HG03280 (cell line): ENCODE data around the gene KPNB1.

Experiments used
- ATAC-seq: cut with Tn5 transposase; IDR thresholded peaks from one replicate; pipeline ENCODE4 v1.9.1; 2021; ENCODE audit warnings: mild to moderate bottlenecking, moderate library complexity; ENCODE audit not compliant: unreplicated experiment

The KPNB1 gene

GRCh38 chr17:47711366-47712099, 61.8 kb downstream of the KPNB1 start:
- no peak for ATAC-seq

- ATAC-seq: no peak
These were observed 62.8 kb downstream of the KPNB1 start for GRCh38 chr17:47712330-47713023.

DNA sequence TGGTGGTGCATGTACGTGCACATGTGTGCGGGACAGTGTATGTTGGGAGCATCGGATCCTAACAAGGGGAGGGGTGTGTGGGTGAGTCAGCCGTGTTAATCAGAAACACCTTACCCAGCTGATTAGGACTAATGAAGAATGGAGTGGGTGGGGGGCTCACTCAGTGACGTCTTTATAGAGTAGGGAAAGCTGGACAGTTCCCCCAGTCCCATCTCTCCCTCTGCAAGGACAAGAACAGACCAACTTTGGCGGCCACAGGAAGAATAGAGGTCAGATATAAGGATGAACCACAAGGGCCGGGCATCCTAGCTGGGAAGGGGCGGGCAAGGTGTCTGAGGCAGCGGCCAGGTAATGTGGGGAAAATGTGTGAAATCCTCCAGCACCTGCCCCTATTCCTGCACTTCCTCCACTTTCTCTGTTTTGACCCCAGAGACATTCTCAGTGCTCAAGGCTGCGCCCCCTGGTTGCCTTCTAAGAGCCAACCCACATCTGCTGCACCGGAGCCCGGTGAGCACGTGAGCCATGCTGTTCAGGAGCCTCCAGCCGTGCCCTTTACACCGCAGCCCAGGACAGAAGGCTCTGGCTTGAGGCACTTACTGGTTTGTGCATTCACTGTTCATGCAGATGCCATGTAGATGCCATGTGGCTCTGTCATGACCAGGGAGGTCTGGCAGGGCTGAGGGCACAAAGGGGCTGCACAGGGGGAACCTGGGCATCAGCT, 64.4 kb downstream of the KPNB1 start:
- no peak for ATAC-seq

- no peak for ATAC-seq
These were observed 65.2 kb downstream of the KPNB1 start for GRCh38 chr17:47714773-47715396.

DNA sequence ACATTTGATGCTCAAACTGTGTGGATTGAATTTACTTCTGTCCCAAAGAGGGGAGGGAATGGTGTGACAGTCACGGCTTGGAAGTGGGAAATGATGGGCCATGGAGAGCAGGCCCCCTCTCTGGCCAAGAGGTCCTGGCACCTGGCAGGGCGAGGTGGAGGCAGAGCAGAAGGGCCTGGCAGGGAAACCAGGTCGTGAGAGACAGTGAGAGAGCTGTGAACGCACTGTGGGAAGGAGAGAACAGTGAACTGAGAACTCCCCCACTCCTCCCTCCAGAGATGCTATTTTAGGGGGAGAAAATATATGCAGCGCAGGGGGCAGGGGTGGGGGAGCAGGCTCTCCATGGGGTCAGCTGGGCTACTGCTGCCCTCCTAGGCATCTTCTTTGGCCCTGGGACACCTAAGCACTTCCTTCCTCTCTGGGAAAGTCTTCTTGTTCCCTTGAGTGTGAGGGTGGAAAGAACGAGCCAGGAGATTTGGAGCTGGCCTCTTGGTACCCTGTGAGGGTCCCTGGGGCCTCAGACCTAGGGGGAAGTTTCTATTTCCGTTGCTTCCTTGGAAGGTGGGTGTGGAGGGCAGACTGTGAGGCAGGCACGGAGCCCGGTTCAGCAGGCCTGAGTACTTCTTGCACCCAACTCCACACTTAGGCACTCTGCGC, 66.1 kb downstream of the KPNB1 start:
- no peak for ATAC-seq

DNA sequence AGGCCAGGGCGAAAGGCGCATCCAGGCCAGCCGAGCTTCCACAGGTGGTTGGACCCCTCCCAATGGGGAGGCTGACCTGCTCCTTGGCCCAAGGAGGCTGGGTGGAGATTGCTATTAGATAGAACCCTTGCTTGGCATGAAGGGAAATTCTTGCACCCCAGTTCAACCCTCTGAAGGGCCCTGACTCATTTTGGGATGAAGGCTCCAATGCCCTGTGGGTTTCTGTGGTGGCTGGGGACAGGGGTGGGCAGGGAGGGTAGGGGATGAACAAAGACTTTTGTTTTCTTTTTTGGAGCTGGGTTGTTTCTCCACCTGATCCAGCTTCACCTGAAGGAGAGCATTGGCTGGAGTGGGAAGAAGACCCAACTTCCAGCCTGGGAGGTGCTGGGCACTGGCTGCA, 66.7 kb downstream of the KPNB1 start:
- ATAC-seq: no peak

DNA sequence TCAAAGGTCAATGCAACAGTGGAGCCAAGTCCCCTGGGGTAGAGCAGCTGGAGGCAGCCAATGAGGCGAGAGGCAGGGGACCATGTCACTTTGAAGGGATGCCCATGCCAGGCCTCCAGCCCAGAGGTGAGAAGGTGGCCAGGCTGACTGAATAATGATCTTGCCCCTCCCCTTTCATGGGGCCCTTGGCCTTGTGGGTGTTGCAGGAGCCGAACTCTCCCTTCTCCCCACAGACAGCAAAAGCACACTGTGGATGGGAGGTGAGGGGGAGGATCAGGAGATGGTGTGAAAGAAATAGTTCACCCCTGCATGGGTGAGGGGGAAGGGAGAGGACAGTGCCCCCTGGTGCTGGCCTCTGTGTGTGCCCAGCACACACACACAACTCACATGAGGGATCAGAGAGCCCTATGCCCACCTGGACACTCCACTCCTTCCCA, 67.6 kb downstream of the KPNB1 start:
- no peak for ATAC-seq

- no peak for ATAC-seq
These were observed 68.4 kb downstream of the KPNB1 start for GRCh38 chr17:47717979-47718621.

DNA sequence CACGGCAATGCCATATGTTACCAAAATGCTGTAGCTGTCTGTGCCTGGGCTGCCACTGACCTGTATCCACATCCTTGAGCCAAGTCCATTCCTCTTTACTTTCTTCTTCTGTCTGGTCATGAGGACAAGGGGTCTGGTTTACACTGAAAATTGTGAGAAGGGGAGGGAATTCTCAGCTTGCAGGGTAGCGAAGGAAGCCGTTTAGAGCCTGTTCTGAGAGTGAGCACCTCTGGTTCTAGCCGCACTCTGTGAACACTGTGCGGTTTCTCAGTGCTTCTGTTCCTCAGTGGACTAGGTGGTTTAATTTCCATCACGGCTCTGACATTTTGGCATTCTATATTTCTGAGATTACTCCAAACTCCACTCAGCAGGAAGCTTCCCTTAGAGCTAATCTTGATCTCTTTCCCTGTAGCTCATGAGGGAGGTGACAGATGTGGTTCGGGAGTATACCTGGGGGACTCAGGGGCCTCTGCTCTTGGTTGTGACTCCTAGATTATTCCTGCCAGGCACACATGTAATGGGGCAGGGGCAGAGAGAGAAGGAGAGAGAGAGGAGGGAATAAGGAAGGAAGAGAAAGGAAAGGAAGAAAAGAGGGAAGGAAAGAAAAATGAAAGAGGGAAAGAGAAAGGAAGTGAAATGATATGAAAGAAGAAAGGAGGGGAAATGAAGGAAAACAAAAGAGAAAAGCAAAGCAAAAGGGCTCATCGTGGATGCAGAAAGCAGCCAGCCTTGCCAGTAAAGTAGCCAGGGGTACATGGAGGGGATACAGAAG, 69.1 kb downstream of the KPNB1 start:
- no peak for ATAC-seq

- no peak for ATAC-seq
These were observed 69.9 kb downstream of the KPNB1 start for GRCh38 chr17:47719411-47720152.

DNA sequence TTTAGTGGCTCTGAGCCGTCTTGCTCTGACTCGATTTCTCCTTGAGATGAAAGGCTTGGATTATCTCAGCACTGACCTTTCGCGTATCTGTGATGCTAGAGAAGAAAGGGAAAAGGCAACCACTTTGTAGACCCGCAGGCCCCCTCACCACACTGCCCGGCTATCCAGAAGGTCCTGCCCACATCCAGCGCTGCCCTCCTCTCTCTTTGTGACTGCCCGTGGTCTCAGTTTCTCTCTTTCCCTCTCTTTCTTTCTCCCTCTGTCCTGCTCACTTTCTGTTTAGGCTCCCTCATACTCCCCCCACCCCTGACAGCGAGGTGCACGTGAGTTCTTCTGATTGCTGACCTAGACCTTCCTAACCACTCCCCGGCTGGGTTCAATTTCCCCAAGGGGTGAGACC, 70.5 kb downstream of the KPNB1 start:
- ATAC-seq: no peak

GRCh38 chr17:47720754-47721533, 71.2 kb downstream of the KPNB1 start:
- no peak for ATAC-seq

DNA sequence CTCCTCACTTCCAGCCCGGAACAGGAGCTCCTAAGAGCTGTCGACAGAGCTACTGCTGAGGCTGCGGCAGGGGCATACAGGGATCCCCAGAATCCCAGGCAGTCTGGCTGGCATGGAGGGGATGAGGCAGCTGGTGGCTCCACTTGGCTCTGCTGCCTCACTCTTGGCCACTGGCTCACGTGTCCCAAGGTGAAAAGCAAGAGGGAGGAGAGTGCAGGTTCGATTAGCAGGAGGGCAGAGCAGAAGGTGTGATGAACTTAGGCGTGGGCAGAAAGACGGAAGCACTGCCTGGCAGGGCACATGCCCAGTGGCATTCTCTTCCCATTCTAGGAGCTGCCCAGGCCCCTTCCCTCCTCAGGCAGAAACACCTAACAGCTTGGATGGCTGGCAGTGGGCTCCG, 72.0 kb downstream of the KPNB1 start:
- no peak for ATAC-seq

DNA sequence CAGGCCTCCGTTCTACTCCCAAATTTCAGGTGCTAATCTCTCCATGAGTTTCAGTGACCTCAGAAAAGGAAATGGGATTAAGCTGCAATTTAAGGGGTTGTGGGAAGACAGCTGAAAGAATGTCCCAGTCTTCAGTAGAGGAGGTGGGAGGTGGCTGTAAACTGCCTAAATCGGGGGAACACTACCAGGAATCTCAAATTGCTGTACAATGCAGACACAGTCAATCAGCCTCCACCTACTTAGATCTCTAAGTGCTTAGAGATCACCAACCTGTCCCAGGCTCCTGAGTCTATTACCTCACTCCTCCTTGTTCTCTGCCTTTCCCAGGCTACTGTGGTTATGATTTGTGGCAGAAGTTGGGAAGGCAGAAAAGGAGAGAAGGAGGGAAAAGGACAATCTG, 75.0 kb downstream of the KPNB1 start:
- no peak for ATAC-seq

DNA sequence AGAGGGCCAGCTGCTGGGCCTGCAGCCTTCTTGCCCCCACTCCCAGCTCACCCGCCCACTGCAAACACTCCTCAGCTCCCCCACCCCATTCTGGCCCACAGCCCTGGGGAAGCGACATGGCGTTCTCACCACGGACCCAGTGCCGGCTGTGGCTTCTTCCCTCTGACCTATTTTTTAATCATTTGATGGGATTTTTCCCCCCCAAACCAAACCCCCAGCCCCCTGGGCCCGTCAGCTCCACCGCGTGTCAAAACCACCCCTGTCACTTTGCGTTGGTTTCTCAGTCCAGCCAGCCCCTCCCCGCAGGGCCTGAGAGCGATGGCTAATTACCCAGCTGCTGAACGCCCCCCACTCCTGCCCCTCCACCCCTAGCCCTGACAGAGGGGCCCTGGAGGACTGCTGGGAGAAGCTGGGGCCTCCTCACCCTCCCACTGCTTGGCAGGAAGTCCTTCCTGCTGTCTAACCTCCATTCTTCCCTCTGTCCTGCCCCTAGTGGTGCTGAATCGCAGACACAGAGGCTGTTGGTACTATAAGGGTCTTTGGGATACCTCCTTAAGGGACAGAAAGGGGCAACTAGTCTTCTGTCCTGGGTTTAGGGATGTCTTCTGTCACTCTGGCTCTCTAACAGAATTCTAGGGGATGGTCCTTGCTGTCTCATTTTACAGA, 75.9 kb downstream of the KPNB1 start:
- no peak for ATAC-seq

GRCh38 chr17:47726796-47727703, 77.3 kb downstream of the KPNB1 start:
- ATAC-seq: no peak

DNA sequence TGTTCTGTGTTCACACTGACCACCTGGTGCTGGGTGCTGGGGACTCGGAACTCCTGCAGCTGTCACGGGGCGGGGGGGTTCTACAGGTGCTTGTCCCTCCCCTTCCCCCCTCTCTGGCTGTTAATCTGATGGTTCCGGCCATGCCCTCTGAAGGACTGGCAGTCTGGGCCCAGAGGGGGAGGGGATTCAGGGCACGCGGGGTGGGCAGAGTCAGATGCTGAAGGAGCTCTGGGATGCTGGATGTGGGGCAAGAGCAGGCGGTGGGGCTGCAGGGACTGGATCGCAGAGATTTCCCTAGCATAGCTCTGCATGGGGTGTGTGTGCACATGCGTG, 78.0 kb downstream of the KPNB1 start:
- ATAC-seq: no peak
